Measurements from ENCODE around the gene ANKRD13A.
"Not testable (repeated sequence)": the region's sequence is repeated elsewhere in the genome, so short reads cannot be mapped to it uniquely, and the experiment has no call there.

The ANKRD13A gene

GRCh38 chr12:110088216-110088615, 89.0 kb downstream of the ANKRD13A start:
- not testable (repeated sequence) for DNase-seq

- DNase-seq: no peak
Measured at GRCh38 chr12:110088936-110089335, 89.7 kb downstream of the ANKRD13A start.

Measured in activated T-cell treated with anti-CD3 and anti-CD28 coated beads, Interleukin-2, amount 50 U/mL, for 1 hour (primary cell).